ENCODE data around the gene SPIRE2. TPM values are rescaled to one million over a fixed set of nuclear protein-coding genes. Genes with fewer than 3 reads are reported as not detected.

SPIRE2 gene
- total and polyA plus RNA-seq, 2 of the 13 experiments (the other 11 are each of a cell fraction or from before 2014, with no cell fraction given): 13.3 to 37.5 TPM

GRCh38 chr16:89917773-89918452 lies 89.6 kb downstream of the SPIRE2 start (continued):
- TF ChIP-seq REST (IDR thresholded peaks at IDR 0.05; ENCODE audit: borderline replicate concordance in 1 of 2, low read depth in 1 of 2, low read length in 2 of 2) (no peak), ARID4A (CRISPR knock-in tag; IDR thresholded peaks at IDR 0.05; ENCODE audit: borderline replicate concordance) (peak; percentile 90), ZNF253 (CRISPR knock-in tag; IDR thresholded peaks at IDR 0.05; ENCODE audit: borderline replicate concordance) (peak; percentile 97), ZMAT3 (CRISPR knock-in tag; conservative IDR thresholded peaks at IDR 0.05) (peak; percentile 99), ZNF784 (CRISPR knock-in tag; IDR thresholded peaks at IDR 0.05; ENCODE audit: borderline replicate concordance) (peak; percentile 98), BCL3 (CRISPR knock-in tag; IDR thresholded peaks at IDR 0.05) (peak; percentile 100), HOXD1 (CRISPR knock-in tag; IDR thresholded peaks at IDR 0.05) (peak; percentile 99), ASH2L (IDR thresholded peaks at IDR 0.05; ENCODE audit: insufficient read length, low read depth, low read length) (no peak), ATF6 (CRISPR knock-in tag; conservative IDR thresholded peaks at IDR 0.05) (peak; percentile 97), TSC22D2 (CRISPR knock-in tag; IDR thresholded peaks at IDR 0.05; ENCODE audit: borderline replicate concordance) (peak; percentile 97), ZNF556 (CRISPR knock-in tag; IDR thresholded peaks at IDR 0.05; ENCODE audit: borderline replicate concordance) (peak; percentile 96), ATF7 (IDR thresholded peaks at IDR 0.05) (no peak), ATF7 (CRISPR knock-in tag; IDR thresholded peaks at IDR 0.05) (peak; percentile 89), ZFP36L2 (CRISPR knock-in tag; IDR thresholded peaks at IDR 0.05) (0 out of 2 replicates have a peak, but pooled peaks have one; percentile 84), FOXJ3 (CRISPR knock-in tag; IDR thresholded peaks at IDR 0.05; ENCODE audit: borderline replicate concordance) (peak; percentile 61; the same call in 1 of the 2 replicates), RAD51 (IDR thresholded peaks at IDR 0.05; ENCODE audit: borderline replicate concordance) (no peak)

Data from HepG2 (cell line).